ENCODE measurements around the gene PTPRK.

GRCh38 chr6:128427139-128427538, 93.3 kb downstream of the PTPRK start:
- TF ChIP-seq JUN (IDR thresholded peaks at IDR 0.05; ENCODE audit: low read depth, low read length) (no peak), CREB1 (IDR thresholded peaks at IDR 0.05) (no peak), RFX5 (IDR thresholded peaks at IDR 0.05; ENCODE audit: borderline replicate concordance, low read depth, low read length) (no peak), CHD1 (IDR thresholded peaks at IDR 0.05; ENCODE audit: low read depth, low read length) (no peak), POLR2A (IDR thresholded peaks at IDR 0.05; ENCODE audit: control extremely low read depth in 1 of 2, low read depth in 2 of 2, low read length in 2 of 2) (no peak), SIX5 (IDR thresholded peaks at IDR 0.05; ENCODE audit: low read depth, low read length) (no peak), CTCF (IDR thresholded peaks at IDR 0.05; ENCODE audit: control extremely low read depth in 1 of 3, insufficient read depth in 1 of 3, low read depth in 1 of 3, low read length in 3 of 3) (no peak), KDM4A (IDR thresholded peaks at IDR 0.05; ENCODE audit: low read depth, low read length, severe bottlenecking) (no peak), POLR2AphosphoS5 (IDR thresholded peaks at IDR 0.05; ENCODE audit: low read depth, low read length) (no peak), CEBPB (IDR thresholded peaks at IDR 0.05; ENCODE audit: low read depth, low read length) (no peak)
